ENCODE results near the gene CDK2. TPM values are rescaled to one million over a fixed set of nuclear protein-coding genes. Genes with fewer than 3 reads are reported as not detected.

Gene CDK2
- polyA plus RNA-seq, 1 donor (not counting 4 experiments of a cell fraction or from before 2014, with no cell fraction given), result 49.3 TPM

DNA sequence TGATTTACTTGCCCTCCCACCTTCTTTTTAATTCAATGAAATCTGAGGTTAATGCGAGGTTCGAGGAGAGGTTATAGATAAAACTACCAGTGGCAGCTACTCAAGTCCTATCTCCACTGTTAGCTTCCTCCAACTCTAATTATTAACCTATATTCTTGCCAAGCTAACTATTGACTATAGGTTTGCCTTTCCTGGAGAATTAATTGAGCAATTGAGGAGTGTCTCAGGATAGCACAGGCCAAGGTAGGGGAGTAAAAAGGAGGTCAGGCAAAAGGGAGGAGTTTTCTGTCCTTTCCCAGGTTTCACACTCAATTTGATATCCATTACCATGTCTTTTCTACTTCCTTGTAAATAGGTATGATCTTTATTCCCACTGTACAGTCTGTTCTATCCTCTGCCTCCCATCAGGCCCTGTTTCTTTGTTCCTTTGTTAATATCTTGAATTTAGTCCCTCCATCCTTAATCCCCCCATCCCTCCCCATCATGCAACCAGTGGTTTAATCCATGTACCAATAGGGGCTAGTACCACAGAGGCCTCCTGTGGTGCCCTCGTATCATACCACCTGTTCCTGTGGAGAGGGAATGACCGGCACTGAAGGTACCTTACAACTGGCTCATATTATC lies 26.7 kb downstream of the CDK2 start:
- Histone ChIP-seq H3K79me2 (ENCODE audit: control insufficient read depth, insufficient read depth, low read length) (no peaks in the 10 kb centered on the region), H3K4me2 (ENCODE audit: control insufficient read depth, extremely low read depth, insufficient read depth, low read depth, low read length) (no peak overlapping the region), H3K9me1 (ENCODE audit: control insufficient read depth, extremely low read depth, insufficient read depth, low read length) (no peaks in the 10 kb centered on the region), H4K20me1 (ENCODE audit: control insufficient read depth, extremely low read depth, insufficient read depth, low read length) (no peaks in the 10 kb centered on the region), H3K4me1 (ENCODE audit: control insufficient read depth, extremely low read depth, insufficient read depth, low read length) (peaks cover 6% of the 10 kb centered on the region), H3K9me3 (ENCODE audit: control insufficient read depth, low read depth, low read length) (no peaks in the 10 kb centered on the region), H3K36me3 (ENCODE audit: control insufficient read depth in 2 of 2, extremely low read depth in 1 of 2, insufficient read depth in 2 of 2, low read length in 2 of 2) (peaks cover 37 to 41% of the 10 kb centered on the region in 2 experiments), H3K4me3 (ENCODE audit: control insufficient read depth in 2 of 3, extremely low read depth in 1 of 3, insufficient read depth in 2 of 3, low read depth in 1 of 3, low read length in 3 of 3) (no peak overlapping the region), H3K27me3 (ENCODE audit: control insufficient read depth, extremely low read depth, insufficient read depth, low read length) (no peaks in the 10 kb centered on the region), H3K9ac (ENCODE audit: control insufficient read depth, extremely low read depth, insufficient read depth, low read length) (no peak overlapping the region), H3K27ac (ENCODE audit: control insufficient read depth, insufficient read depth, low read length) (no peak overlapping the region), H2AFZ (ENCODE audit: control insufficient read depth, low read length) (no peak overlapping the region)
- no peak for TF ChIP-seq CTCF (optimal IDR thresholded peaks at IDR 0.05 in 1 of 3, IDR thresholded peaks at IDR 0.05 in 1 of 3, conservative IDR thresholded peaks at IDR 0.05 in 1 of 3; ENCODE audit: extremely low read depth in 1 of 3, insufficient read depth in 2 of 3, low read length in 3 of 3)
- FAIRE-seq (no peak), DNase-seq (ENCODE audit: low read depth, low spot score) (no peak)
- dilution Hi-C loops (cut with MboI; ENCODE audit: extremely low pct_ligation_motif_present, low sequenced_read_pairs), result no loop called here

- Histone ChIP-seq H3K4me1 (ENCODE audit: control insufficient read depth, extremely low read depth, insufficient read depth, low read length) (peaks cover 6% of the 10 kb centered on the region), H4K20me1 (ENCODE audit: control insufficient read depth, extremely low read depth, insufficient read depth, low read length) (no peaks in the 10 kb centered on the region), H3K9me1 (ENCODE audit: control insufficient read depth, extremely low read depth, insufficient read depth, low read length) (no peaks in the 10 kb centered on the region), H3K79me2 (ENCODE audit: control insufficient read depth, insufficient read depth, low read length) (no peaks in the 10 kb centered on the region), H3K36me3 (ENCODE audit: control insufficient read depth in 2 of 2, extremely low read depth in 1 of 2, insufficient read depth in 2 of 2, low read length in 2 of 2) (peaks cover 30 to 32% of the 10 kb centered on the region in 2 experiments), H3K27ac (ENCODE audit: control insufficient read depth, insufficient read depth, low read length) (no peak overlapping the region), H3K4me2 (ENCODE audit: control insufficient read depth, extremely low read depth, insufficient read depth, low read depth, low read length) (no peak overlapping the region), H3K9ac (ENCODE audit: control insufficient read depth, extremely low read depth, insufficient read depth, low read length) (no peak overlapping the region), H3K9me3 (ENCODE audit: control insufficient read depth, low read depth, low read length) (no peaks in the 10 kb centered on the region), H2AFZ (ENCODE audit: control insufficient read depth, low read length) (no peak overlapping the region), H3K27me3 (ENCODE audit: control insufficient read depth, extremely low read depth, insufficient read depth, low read length) (no peaks in the 10 kb centered on the region), H3K4me3 (ENCODE audit: control insufficient read depth in 2 of 3, extremely low read depth in 1 of 3, insufficient read depth in 2 of 3, low read depth in 1 of 3, low read length in 3 of 3) (no peak overlapping the region)
- FAIRE-seq (no peak), DNase-seq (ENCODE audit: low read depth, low spot score) (no peak)
- TF ChIP-seq CTCF (optimal IDR thresholded peaks at IDR 0.05 in 1 of 3, IDR thresholded peaks at IDR 0.05 in 1 of 3, conservative IDR thresholded peaks at IDR 0.05 in 1 of 3; ENCODE audit: extremely low read depth in 1 of 3, insufficient read depth in 2 of 3, low read length in 3 of 3) (no peak), EZH2 (IDR thresholded peaks at IDR 0.05; ENCODE audit: low read length) (no peak)
- dilution Hi-C loops (cut with MboI; ENCODE audit: extremely low pct_ligation_motif_present, low sequenced_read_pairs), result no loop called here
Observed at GRCh38 chr12:55995366-55995765, 28.7 kb downstream of the CDK2 start.

Measured in keratinocyte (primary cell).